DOHH2 (cell line): ENCODE measurements around the gene GNAS-AS1.

Experiments
- EZH2phosphoT487 ChIP-seq: fragments of 200-600 bp; sonication (generic); IDR thresholded peaks from 2 replicates; pipeline ENCODE4 v1.6.1; 2017; ENCODE audit warnings: borderline replicate concordance, mild to moderate bottlenecking, antibody characterized with exemption, low read length, moderate library complexity, mixed read lengths
- TF ChIP-seq, protein P1 (sequence below): fragments of 200-600 bp; sonication (generic); IDR thresholded peaks from one replicate; pipeline ENCODE4 v1.5.1; 2014; ENCODE audit warnings: antibody characterized with exemption, mild to moderate bottlenecking, low read depth, low read length; ENCODE audit not compliant: poor library complexity, severe bottlenecking

DNA sequence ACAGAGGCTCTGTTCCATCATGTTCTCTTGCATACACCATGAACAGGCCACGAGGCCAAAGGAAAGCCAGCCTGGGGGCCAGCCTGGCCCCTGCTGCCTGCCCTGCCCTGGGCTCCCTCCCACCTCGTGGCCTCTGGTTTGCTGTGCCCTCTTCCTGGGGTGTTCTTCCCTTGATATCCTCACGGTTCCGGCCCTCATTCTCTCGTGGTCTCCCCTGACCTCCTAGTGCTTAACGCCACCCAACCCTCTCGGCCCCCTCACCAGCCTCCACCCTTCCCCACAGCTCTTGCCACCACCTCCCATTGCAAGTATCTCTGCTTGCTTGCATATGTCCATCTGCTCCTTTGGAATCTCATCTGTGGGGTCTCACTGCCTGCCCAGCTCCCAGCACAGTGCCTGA, 73.0 kb downstream of the GNAS-AS1 start:
- TF ChIP-seq, protein P1, sequence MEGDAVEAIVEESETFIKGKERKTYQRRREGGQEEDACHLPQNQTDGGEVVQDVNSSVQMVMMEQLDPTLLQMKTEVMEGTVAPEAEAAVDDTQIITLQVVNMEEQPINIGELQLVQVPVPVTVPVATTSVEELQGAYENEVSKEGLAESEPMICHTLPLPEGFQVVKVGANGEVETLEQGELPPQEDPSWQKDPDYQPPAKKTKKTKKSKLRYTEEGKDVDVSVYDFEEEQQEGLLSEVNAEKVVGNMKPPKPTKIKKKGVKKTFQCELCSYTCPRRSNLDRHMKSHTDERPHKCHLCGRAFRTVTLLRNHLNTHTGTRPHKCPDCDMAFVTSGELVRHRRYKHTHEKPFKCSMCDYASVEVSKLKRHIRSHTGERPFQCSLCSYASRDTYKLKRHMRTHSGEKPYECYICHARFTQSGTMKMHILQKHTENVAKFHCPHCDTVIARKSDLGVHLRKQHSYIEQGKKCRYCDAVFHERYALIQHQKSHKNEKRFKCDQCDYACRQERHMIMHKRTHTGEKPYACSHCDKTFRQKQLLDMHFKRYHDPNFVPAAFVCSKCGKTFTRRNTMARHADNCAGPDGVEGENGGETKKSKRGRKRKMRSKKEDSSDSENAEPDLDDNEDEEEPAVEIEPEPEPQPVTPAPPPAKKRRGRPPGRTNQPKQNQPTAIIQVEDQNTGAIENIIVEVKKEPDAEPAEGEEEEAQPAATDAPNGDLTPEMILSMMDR: no peak
- no peak for TF ChIP-seq EZH2phosphoT487
